ENCODE measurements around the gene HHIPL1.

DNA sequence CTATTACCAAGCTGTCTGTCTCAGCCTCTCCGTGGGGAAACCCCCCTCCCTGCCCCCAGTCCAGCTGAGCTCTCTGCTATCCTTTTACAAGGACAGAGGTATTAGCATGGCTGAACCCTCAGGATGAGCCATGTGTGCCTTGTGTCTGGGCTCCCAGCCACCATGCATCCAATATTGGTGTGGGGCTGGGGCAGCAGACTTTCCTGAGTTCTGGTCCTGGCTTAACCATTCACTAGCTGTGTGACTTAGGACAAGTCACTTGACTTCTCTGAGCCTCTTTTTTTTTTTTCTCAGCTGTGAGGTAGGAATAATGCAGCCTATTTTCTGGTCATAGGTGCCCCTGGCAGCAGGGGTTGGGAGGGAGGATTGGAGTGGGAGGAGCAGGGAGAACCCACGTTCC lies 22.1 kb downstream of the HHIPL1 start:
- TF ChIP-seq, protein P1, sequence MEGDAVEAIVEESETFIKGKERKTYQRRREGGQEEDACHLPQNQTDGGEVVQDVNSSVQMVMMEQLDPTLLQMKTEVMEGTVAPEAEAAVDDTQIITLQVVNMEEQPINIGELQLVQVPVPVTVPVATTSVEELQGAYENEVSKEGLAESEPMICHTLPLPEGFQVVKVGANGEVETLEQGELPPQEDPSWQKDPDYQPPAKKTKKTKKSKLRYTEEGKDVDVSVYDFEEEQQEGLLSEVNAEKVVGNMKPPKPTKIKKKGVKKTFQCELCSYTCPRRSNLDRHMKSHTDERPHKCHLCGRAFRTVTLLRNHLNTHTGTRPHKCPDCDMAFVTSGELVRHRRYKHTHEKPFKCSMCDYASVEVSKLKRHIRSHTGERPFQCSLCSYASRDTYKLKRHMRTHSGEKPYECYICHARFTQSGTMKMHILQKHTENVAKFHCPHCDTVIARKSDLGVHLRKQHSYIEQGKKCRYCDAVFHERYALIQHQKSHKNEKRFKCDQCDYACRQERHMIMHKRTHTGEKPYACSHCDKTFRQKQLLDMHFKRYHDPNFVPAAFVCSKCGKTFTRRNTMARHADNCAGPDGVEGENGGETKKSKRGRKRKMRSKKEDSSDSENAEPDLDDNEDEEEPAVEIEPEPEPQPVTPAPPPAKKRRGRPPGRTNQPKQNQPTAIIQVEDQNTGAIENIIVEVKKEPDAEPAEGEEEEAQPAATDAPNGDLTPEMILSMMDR (IDR thresholded peaks at IDR 0.05; ENCODE audit: poor library complexity), result no peak
- TF ChIP-seq EZH2 (IDR thresholded peaks at IDR 0.05; ENCODE audit: borderline replicate concordance) (no peak), EZH2phosphoT487 (IDR thresholded peaks at IDR 0.05; ENCODE audit: low read depth, severe bottlenecking, unreplicated experiment) (no peak)
